Parathyroid adenoma (tissue), 2 donors: ENCODE data around the gene AADACL2.
"Not testable (repeated sequence)": the region's sequence is repeated elsewhere in the genome, so short reads cannot be mapped to it uniquely, and the experiment has no call there.

Experiments used
- H2AFZ ChIP-seq: fragments of 300-600 bp; sonication (generic); one replicate; pipeline ENCODE4 v1.7.0; 2017; ENCODE audit warnings: antibody characterized with exemption, mild to moderate bottlenecking
- H3K27ac ChIP-seq: fragments of 300-600 bp; sonication (generic); one replicate; pipeline ENCODE4 v1.7.0; 2017
- H3K27me3 ChIP-seq: fragments of 300-600 bp; sonication (generic); one replicate; pipeline ENCODE4 v1.7.0; 2017; ENCODE audit warnings: low read length; ENCODE audit not compliant: control insufficient read depth, insufficient read depth
- H3K36me3 ChIP-seq: fragments of 300-600 bp; sonication (generic); one replicate; pipeline ENCODE4 v1.7.0; 2017; ENCODE audit warnings: low read length; ENCODE audit not compliant: control insufficient read depth, insufficient read depth
- H3K4me1 ChIP-seq: fragments of 300-600 bp; sonication (generic); one replicate; pipeline ENCODE4 v1.7.0; 2017; ENCODE audit warnings: control low read depth
- H3K4me2 ChIP-seq: fragments of 300-600 bp; sonication (generic); one replicate; pipeline ENCODE4 v1.7.0; 2017; ENCODE audit warnings: low read length
- H3K4me3 ChIP-seq: fragments of 300-600 bp; sonication (generic); one replicate; pipeline ENCODE4 v1.7.0; 2017; ENCODE audit warnings: low read depth, low read length
- H3K79me2 ChIP-seq: fragments of 300-600 bp; sonication (generic); one replicate; pipeline ENCODE4 v1.7.0; 2017; ENCODE audit warnings: control low read depth
- H3K9ac ChIP-seq: fragments of 300-600 bp; sonication (generic); one replicate; pipeline ENCODE4 v1.7.0; 2017; ENCODE audit warnings: mild to moderate bottlenecking
- H3K9me3 ChIP-seq: fragments of 300-600 bp; sonication (generic); one replicate; pipeline ENCODE4 v1.7.0; 2017; ENCODE audit warnings: low read length; ENCODE audit not compliant: control insufficient read depth
- TF ChIP-seq, protein P1 (sequence below): fragments of 300-600 bp; sonication (generic); IDR thresholded peaks from one replicate; pipeline ENCODE4 v1.7.0; 2017; ENCODE audit warnings: antibody characterized with exemption, mild to moderate bottlenecking
- donor health status: primary hyperparathyroidism.

AADACL2 gene

DNA sequence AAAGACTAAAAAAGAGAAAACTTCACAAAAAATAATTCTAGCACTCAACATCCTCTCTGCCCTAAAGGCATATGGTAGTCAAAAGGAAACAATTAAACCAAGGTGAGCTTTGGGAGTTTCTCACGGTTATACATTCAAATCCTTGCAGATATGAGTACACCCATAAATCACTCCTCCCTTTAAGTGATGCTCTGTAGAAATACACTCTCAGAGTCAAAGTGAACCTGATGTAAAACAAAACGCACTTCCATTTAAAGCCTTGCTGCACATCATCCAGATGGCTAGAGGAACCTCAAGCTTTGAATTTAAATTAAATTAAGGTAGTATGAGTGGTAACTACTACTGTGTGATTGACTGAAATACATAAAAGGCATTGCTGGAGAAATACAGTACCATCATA is 44.2 kb downstream of the AADACL2 start:
- Histone ChIP-seq H3K4me3 (no peak overlapping the region), H3K9me3 (no peaks in the 10 kb centered on the region), H3K4me2 (no peak overlapping the region), H2AFZ (no peak overlapping the region), H3K36me3 (no peaks in the 10 kb centered on the region), H3K79me2 (no peaks in the 10 kb centered on the region), H3K27ac (no peak overlapping the region), H3K9ac (no peak overlapping the region), H3K4me1 (no peaks in the 10 kb centered on the region), H3K27me3 (no peaks in the 10 kb centered on the region)
- TF ChIP-seq, protein P1, sequence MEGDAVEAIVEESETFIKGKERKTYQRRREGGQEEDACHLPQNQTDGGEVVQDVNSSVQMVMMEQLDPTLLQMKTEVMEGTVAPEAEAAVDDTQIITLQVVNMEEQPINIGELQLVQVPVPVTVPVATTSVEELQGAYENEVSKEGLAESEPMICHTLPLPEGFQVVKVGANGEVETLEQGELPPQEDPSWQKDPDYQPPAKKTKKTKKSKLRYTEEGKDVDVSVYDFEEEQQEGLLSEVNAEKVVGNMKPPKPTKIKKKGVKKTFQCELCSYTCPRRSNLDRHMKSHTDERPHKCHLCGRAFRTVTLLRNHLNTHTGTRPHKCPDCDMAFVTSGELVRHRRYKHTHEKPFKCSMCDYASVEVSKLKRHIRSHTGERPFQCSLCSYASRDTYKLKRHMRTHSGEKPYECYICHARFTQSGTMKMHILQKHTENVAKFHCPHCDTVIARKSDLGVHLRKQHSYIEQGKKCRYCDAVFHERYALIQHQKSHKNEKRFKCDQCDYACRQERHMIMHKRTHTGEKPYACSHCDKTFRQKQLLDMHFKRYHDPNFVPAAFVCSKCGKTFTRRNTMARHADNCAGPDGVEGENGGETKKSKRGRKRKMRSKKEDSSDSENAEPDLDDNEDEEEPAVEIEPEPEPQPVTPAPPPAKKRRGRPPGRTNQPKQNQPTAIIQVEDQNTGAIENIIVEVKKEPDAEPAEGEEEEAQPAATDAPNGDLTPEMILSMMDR: no peak

DNA sequence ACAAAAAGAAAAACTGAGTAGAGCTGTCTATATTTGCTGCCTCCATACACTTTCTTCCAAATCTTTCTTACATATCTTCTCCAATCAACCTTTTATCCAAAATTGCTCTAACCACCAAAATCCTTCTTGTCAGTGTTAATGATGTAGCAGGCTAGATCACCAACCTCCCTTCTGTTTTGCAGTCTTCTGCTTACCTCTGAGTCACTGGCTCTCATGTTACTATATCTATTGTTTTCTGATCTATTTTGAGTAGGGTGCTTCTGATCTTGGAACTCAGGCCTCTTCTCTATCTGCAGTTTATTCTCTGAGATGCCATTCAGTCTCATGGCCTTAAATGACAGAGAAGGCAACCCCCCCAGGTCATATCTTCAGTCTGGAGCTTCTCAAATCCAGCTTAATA is 53.9 kb downstream of the AADACL2 start:
- Histone ChIP-seq H3K27me3 (no peaks in the 10 kb centered on the region), H3K36me3 (no peaks in the 10 kb centered on the region), H3K9ac (no peak overlapping the region), H3K4me3 (no peak overlapping the region), H3K27ac (no peak overlapping the region), H3K4me2 (no peak overlapping the region), H3K9me3 (no peaks in the 10 kb centered on the region), H3K79me2 (no peaks in the 10 kb centered on the region), H3K4me1 (no peaks in the 10 kb centered on the region), H2AFZ (no peak overlapping the region)
- TF ChIP-seq, protein P1: no peak

DNA sequence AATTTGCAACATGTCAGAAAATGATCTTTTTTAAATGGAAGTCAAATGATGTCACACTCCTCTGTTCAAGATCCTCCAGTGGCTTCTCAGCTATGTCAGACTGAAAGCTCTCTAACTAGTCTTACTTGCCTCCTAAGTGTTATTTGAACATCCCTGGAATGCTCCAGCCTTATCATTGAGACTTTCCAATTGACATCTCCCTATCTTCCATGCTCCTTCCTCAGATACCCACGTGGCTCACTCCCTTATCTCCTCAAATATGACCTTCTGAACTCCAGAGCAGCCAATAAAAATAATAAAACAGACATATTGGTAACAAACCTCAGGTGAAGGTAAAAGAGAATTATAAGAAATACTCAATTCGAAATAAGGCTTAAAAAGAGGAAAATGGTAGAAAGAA is 54.7 kb downstream of the AADACL2 start:
- no peaks in the 10 kb centered on the region for H3K4me1 ChIP-seq
- TF ChIP-seq, protein P1: no peak
- H3K27me3 ChIP-seq: no peaks in the 10 kb centered on the region
- no peak overlapping the region for H3K4me2 ChIP-seq
- no peak overlapping the region for H3K27ac ChIP-seq
- H3K9ac ChIP-seq: no peak overlapping the region
- no peaks in the 10 kb centered on the region for H3K36me3 ChIP-seq
- no peak overlapping the region for H3K4me3 ChIP-seq
- H3K79me2 ChIP-seq: no peaks in the 10 kb centered on the region
- H2AFZ ChIP-seq: no peak overlapping the region
- no peaks in the 10 kb centered on the region for H3K9me3 ChIP-seq

DNA sequence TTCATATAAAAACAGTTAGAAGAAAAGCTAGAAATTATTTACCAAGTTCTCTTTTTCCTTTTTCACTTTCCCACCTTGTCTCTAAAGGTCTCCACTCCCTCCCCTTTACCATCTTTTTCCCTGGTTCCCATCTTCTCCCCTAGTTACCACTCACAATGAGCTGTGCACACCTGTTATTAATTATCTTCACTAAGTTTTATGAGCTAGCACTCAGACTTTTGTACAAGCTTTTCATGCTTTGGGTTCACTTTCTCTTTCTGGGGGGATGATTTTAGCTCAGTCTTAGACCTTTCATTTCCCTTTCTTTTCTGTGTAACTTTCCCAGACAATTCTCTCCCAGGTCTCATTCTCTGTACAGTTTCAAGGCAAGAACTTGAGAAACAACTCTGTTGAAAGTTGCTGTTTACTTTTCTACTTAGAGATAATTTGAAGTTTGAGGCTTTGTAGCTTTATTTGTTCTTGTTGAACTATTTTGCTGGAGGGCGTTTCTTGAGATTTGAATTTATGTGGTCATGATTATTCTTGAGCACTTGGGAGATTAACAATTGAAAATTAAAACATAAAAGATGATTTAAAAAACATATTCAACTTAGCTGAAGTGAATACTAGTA is 56.2 kb downstream of the AADACL2 start:
- Histone ChIP-seq H3K9ac (no peak overlapping the region), H3K79me2 (no peaks in the 10 kb centered on the region), H3K36me3 (no peaks in the 10 kb centered on the region), H2AFZ (no peak overlapping the region), H3K27me3 (no peaks in the 10 kb centered on the region), H3K4me1 (no peaks in the 10 kb centered on the region), H3K27ac (no peak overlapping the region), H3K9me3 (no peaks in the 10 kb centered on the region), H3K4me2 (no peak overlapping the region), H3K4me3 (no peak overlapping the region)
- TF ChIP-seq, protein P1: no peak

DNA sequence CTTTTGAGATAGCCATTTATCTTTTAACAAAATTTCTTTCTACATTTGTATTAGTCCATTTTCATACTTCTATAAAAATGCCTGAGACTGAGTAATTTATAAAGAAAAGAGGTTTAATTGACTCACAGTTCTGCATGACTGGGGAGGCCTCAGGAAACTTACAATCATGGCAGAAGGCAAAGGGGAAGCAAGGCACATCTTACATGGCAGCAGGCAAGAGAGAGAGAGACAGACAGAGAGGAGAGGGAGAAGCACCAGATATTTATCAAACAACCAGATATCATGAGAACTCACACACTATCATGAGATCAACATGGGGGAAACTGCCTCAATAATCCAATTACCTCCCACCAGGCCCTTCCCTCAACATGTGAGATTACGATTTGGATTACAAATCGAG is 57.0 kb downstream of the AADACL2 start:
- H3K4me3 ChIP-seq, H3K27me3 ChIP-seq: not testable (repeated sequence)

More for the DNA sequence above, 57.0 kb downstream of the AADACL2 start:
- H3K27ac ChIP-seq, H3K4me2 ChIP-seq, H3K36me3 ChIP-seq, H2AFZ ChIP-seq, H3K79me2 ChIP-seq, H3K9me3 ChIP-seq, H3K4me1 ChIP-seq, H3K9ac ChIP-seq: not testable (repeated sequence)
